Suprapubic skin (tissue), 4 donors: Measurements from ENCODE around the gene MYH16.

Experiments used
- EP300 ChIP-seq: sonication (generic); formaldehyde crosslinking; IDR thresholded peaks from one replicate; pipeline ENCODE4 v1.6.1; 2017; ENCODE audit warnings: antibody characterized with exemption
- POLR2A ChIP-seq, 2 donors: fragments of 450-650 bp; IDR thresholded peaks; one replicate each; pipeline ENCODE4 v1.6.1; 2017; ENCODE audit warnings: antibody characterized with exemption in 2 of 2, mild to moderate bottlenecking in 2 of 2, moderate library complexity in 2 of 2
- POLR2AphosphoS5 ChIP-seq, 3 donors: sonication (generic); formaldehyde crosslinking; IDR thresholded peaks; one replicate each; pipeline ENCODE4 v1.6.1; 2017; ENCODE audit warnings: antibody characterized with exemption in 3 of 3
- TF ChIP-seq, protein P1 (sequence below), 2 donors: fragments of 200-600 bp in 1 of 2; fragments of 450-650 bp in 1 of 2; sonication (generic) in 1 of 2; IDR thresholded peaks; one replicate each; pipeline ENCODE4 v1.5.1; 2016 to 2019; ENCODE audit warnings: antibody characterized with exemption in 2 of 2, mild to moderate bottlenecking in 1 of 2, moderate library complexity in 1 of 2

DNA sequence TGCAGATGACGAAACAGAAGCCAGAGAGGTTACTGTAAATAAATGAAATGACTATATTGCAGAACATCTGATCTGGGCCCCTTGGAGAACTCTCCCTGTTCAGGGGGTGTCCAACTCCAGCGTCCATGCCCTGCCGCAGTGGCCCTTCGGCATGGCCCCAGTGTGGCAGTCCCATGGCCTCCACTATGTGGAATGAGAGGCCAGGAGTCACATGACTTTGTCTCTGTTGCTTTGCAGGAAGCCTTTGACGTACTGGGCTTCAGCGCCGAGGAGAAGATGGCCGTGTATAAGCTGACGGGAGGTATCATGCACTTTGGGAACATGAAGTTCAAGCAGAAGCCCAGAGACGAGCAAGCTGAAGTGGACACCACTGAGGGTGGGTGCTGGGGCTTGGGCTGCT, 15.6 kb upstream of the MYH16 start:
- TF ChIP-seq, protein P1, sequence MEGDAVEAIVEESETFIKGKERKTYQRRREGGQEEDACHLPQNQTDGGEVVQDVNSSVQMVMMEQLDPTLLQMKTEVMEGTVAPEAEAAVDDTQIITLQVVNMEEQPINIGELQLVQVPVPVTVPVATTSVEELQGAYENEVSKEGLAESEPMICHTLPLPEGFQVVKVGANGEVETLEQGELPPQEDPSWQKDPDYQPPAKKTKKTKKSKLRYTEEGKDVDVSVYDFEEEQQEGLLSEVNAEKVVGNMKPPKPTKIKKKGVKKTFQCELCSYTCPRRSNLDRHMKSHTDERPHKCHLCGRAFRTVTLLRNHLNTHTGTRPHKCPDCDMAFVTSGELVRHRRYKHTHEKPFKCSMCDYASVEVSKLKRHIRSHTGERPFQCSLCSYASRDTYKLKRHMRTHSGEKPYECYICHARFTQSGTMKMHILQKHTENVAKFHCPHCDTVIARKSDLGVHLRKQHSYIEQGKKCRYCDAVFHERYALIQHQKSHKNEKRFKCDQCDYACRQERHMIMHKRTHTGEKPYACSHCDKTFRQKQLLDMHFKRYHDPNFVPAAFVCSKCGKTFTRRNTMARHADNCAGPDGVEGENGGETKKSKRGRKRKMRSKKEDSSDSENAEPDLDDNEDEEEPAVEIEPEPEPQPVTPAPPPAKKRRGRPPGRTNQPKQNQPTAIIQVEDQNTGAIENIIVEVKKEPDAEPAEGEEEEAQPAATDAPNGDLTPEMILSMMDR (IDR thresholded peaks at IDR 0.05): no peak
- TF ChIP-seq POLR2AphosphoS5 (IDR thresholded peaks at IDR 0.05) (no peak), POLR2A (IDR thresholded peaks at IDR 0.05) (no peak), EP300 (no peak)
